ENCODE measurements around the gene FRMPD4. TPM values are rescaled to one million over a fixed set of nuclear protein-coding genes. Genes with fewer than 3 reads are reported as not detected.

FRMPD4 gene
- total RNA-seq, 1 donor from 2014 or later: 0.07 TPM

DNA sequence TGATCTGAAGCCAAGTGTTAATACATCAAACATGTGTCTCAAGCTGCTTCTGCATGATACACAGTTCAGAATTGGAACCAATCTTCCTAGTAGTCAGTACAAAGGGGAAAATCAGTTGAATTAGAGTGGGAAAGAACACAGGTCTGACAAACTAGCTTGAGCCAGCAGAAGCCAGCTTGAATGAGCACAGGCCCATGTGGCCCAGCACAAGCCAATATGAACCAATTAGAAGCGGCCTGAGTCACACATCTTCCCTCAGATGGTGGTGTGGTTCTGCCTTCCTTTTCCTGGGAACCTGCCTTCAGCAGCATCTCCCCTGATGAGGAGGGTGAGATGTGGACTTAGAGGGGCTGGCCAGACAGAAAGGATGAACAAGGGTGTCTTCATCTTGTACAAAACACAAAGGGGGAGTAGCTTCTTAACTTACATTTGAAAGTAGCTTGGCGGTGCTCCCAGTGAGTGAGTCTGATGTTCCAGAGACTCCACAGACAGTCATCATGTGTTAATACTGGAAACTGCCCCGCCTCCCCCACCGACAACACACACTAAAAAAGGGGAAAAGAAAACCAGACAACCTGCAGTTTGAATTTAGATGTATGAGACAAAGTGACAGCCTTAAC is 72.0 kb downstream of the FRMPD4 start:
- H3K9me3 Mint-ChIP-seq: peaks cover 2% of the 10 kb centered on the region
- H3K27ac Mint-ChIP-seq (ENCODE audit: unreplicated experiment): no peak overlapping the region
- no peak for DNase-seq (ENCODE audit: low read depth, low spot score)
- H3K36me3 Mint-ChIP-seq (ENCODE audit: low read depth): no peaks in the 10 kb centered on the region
- H3K4me1 Mint-ChIP-seq: no peaks in the 10 kb centered on the region
- no peak overlapping the region for H3K4me3 Mint-ChIP-seq
- no peak for TF ChIP-seq CTCF (conservative IDR thresholded peaks at IDR 0.05)
- no peaks in the 10 kb centered on the region for H3K27me3 Mint-ChIP-seq (ENCODE audit: low read depth)

GRCh38 chrX:12210971-12211370 is 72.7 kb downstream of the FRMPD4 start:
- H3K27me3 Mint-ChIP-seq (ENCODE audit: low read depth): no peaks in the 10 kb centered on the region
- no peak overlapping the region for H3K27ac Mint-ChIP-seq (ENCODE audit: unreplicated experiment)
- no peak for DNase-seq (ENCODE audit: low read depth, low spot score)
- H3K4me1 Mint-ChIP-seq: no peaks in the 10 kb centered on the region
- no peak for TF ChIP-seq CTCF (conservative IDR thresholded peaks at IDR 0.05)
- no peak overlapping the region for H3K4me3 Mint-ChIP-seq
- no peaks in the 10 kb centered on the region for H3K36me3 Mint-ChIP-seq (ENCODE audit: low read depth)
- peaks cover 3% of the 10 kb centered on the region for H3K9me3 Mint-ChIP-seq

DNA sequence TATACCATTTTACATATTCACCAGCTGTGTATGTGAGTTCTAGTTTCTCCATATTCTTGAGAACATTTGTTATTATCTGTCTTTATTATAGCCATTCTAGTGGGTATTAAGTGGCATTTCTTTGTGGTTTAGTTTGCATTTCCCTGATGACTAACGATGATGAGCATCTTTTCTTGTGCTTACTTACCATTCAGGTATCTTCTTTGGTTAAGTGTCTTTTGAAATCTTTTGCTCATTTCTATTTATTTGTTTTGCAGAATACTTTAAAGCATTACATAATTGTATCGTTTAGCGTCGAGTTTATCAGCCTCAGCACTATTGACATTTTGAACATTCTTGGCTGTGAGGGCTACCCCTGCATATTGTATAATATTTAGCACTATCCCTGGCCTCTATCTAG is 85.4 kb downstream of the FRMPD4 start:
- Mint-ChIP-seq H3K9me3 (peaks cover 6% of the 10 kb centered on the region), H3K27ac (ENCODE audit: unreplicated experiment) (no peak overlapping the region), H3K4me1 (no peaks in the 10 kb centered on the region), H3K27me3 (ENCODE audit: low read depth) (no peaks in the 10 kb centered on the region), H3K36me3 (ENCODE audit: low read depth) (no peaks in the 10 kb centered on the region), H3K4me3 (no peak overlapping the region)
- no peak for DNase-seq (ENCODE audit: low read depth, low spot score)
- TF ChIP-seq CTCF (conservative IDR thresholded peaks at IDR 0.05): no peak

DNA sequence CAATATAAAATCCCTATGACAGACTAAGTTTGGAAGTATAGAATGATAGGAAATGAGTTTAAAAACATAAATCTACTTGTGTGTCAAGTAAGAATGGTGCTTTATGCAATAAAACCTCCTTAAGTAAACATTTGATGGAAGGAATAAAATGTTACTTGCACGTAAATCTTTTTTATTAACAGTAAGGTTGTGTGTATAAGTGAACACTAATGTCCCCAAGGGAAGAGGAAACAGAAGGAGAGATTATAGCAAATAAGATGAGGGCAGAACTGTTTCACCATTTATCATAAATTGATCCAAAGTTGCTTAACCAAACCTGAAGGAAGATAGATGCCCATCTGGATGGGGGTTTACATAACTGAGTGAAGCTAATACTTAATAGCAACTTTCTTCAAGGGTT is 86.8 kb downstream of the FRMPD4 start:
- no peak for DNase-seq (ENCODE audit: low read depth, low spot score)
- TF ChIP-seq CTCF (conservative IDR thresholded peaks at IDR 0.05): no peak
- Mint-ChIP-seq H3K9me3 (peaks cover 6% of the 10 kb centered on the region), H3K4me1 (no peaks in the 10 kb centered on the region), H3K36me3 (ENCODE audit: low read depth) (no peaks in the 10 kb centered on the region), H3K4me3 (no peak overlapping the region), H3K27ac (ENCODE audit: unreplicated experiment) (no peak overlapping the region), H3K27me3 (ENCODE audit: low read depth) (no peaks in the 10 kb centered on the region)

- Mint-ChIP-seq H3K4me3 (no peak overlapping the region), H3K27ac (ENCODE audit: unreplicated experiment) (no peak overlapping the region), H3K4me1 (no peaks in the 10 kb centered on the region), H3K36me3 (ENCODE audit: low read depth) (no peaks in the 10 kb centered on the region), H3K9me3 (no peaks in the 10 kb centered on the region), H3K27me3 (ENCODE audit: low read depth) (no peaks in the 10 kb centered on the region)
- no peak for DNase-seq (ENCODE audit: low read depth, low spot score)
- no peak for TF ChIP-seq CTCF (conservative IDR thresholded peaks at IDR 0.05)
These were observed 89.3 kb downstream of the FRMPD4 start for GRCh38 chrX:12227412-12228041.
